Stimulated activated CD4-positive, alpha-beta T cell treated with anti-CD3 and anti-CD28 coated beads, Interleukin-4, amount 100 ng/mL, for 48 hours (primary cell): ENCODE results near the gene FBXO46.
"Not testable (repeated sequence)": the region's sequence is repeated elsewhere in the genome, so short reads cannot be mapped to it uniquely, and the experiment has no call there.

Experiments used
- DNase-seq, 2 donors: peaks; one replicate each; pipeline ENCODE4 v3.0.0-alpha.2; 2020; ENCODE audit warnings: low read depth in 2 of 2

The FBXO46 gene

DNA sequence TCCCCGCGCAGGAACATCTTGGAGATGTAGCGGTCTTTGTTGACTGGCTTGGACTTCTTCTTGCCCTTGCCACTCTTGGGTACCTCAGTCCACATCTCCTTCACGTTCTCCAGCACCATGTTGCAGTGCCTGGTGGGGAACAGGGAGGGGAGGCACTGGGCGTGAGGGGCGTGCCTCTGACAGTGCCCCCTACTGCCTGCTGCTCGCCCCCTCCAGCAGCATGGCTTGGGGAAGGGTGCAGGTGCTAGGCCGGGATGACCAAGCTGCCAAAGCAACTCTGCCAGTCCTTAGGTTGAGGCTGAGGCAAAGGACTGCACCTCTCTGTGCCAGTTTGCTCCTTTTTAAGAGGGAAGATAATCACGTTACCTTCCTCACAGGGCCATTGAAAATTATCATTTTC lies 43.1 kb downstream of the FBXO46 start:
- DNase-seq, result no peak

DNA sequence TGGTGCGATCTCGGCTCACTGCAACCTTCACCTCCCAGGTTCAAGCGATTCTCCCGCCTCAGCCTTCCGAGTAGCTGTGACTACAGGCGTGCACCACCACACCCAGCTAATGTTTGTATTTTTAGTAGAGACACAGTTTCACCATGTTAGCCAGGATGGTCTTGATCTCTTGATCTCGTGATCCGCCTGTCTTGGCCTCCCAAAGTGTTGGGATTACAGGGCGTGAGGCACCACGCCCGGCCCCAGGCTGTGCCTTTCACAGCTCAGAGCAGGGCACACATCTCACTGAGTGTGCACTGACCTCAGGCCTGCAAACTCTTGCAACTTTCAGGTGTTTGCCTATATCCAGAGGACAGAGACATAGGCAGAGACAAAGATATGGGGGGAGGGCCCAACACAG lies 45.7 kb downstream of the FBXO46 start:
- DNase-seq, result not testable (repeated sequence)

DNA sequence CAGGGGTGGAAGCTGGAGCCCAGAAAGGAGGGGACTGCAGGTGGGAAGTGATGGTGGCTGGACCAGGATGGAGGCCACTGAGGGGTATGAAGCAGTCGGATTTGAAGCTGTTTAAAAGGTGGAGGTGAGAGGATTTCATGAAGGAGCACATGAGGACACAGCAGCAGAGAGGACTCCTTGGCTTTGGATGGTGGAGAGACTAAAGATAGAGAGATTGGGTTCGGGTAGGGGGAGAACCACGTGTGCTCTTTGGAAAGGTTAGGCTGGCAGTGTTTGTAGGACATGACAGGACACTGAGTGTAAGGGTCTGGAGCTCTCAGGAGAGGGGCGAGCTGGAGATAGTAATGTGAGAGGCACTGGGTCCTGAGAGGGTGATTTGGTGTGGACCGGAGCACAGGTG lies 47.8 kb downstream of the FBXO46 start:
- no peak for DNase-seq

DNA sequence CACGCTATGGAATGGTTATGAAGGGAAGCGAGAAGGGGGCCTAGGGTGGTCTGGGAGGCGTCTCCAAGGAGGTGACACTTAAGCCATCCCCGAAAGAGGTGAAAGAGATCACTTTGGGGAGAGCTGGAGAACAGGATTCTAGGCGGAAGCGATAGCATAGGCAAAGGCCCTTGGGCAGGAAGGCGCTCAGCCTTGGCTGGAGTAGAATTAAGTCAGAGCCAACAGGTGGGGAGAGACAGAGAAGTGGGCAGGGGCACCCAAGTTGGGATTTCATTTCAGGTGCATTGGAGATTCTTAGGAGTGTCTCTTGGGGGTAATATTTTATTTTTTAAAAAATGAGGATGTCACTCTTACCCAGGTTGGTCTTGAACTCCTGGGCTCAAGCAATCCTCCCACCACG lies 48.6 kb downstream of the FBXO46 start:
- DNase-seq, result no peak

DNA sequence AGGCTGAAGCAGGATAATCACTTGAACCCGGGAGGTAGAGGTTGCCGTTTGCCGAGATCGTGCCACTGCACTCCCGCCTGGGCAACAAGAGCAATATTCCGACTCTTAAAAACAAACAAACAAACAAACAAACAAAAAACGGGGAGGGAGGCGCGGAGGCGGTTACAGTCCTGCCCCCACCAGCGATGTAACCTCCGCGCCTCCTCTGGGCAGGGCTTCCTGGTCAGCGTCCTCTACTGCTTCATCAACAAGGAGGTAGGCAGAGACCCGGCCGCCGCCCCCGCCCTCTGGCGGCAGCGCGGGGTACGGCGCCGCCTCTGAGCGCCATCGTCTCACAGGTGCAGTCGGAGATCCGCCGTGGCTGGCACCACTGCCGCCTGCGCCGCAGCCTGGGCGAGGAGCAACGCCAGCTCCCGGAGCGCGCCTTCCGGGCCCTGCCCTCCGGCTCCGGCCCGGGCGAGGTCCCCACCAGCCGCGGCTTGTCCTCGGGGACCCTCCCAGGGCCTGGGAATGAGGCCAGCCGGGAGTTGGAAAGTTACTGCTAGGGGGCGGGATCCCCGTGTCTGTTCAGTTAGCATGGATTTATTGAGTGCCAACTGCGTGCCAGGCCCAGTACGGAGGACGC lies 49.2 kb downstream of the FBXO46 start:
- peak; percentile 74 to 76 for DNase-seq

DNA sequence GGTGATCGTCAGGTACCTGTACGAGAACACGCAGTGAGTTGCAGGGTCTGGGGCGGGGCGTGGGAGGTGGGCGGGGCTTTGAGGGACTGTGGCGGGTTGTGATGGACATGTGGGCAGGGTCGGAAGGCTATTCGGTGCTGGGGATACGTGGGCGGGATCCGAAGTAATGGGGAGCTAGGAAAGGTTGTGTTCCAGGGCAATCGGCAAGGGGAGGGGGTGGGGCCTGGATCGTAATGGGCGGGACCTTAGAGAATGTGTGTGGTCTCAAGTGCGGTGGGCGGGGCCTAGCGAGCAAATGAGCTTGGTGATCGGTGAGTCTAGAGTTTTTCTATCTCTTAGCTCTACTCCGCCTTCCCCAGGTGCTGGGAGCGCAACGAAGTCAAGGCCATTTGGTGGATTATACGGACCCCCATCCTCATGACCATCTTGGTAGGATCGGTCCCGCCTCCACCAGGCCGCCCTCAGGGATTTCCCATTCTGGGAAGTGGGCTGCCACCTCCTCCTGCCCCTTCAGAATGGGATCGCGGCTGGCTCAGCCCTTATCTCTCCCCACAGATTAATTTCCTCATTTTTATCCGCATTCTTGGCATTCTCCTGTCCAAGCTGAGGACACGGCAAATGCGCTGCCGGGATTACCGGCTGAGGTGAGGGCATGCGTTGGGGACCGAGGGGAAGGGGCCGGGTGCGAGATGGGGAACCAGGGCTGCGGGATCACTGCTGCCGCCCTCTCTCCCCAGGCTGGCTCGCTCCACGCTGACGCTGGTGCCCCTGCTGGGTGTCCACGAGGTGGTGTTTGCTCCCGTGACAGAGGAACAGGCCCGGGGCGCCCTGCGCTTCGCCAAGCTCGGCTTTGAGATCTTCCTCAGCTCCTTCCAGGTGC lies 53.1 kb downstream of the FBXO46 start:
- peak; percentile 83 to 90 for DNase-seq

DNA sequence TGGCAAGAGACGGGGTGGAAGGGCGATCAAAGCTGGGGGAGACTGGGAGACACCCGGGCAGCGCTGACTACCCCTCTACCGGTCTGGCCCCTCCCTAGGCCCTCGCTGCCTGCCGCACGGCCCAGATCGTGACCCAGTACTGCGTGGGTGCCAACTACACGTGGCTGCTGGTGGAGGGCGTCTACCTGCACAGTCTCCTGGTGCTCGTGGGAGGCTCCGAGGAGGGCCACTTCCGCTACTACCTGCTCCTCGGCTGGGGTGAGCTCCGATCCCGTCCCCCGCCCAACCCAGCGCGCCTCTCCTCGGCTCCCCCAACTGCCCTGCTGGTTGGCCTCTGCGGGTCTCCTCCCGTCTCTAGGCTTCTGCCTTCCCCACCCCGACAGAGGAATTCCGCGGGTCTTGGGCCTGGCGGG lies 53.8 kb downstream of the FBXO46 start:
- peak in 1 of 2 donors; percentile 42 for DNase-seq

DNA sequence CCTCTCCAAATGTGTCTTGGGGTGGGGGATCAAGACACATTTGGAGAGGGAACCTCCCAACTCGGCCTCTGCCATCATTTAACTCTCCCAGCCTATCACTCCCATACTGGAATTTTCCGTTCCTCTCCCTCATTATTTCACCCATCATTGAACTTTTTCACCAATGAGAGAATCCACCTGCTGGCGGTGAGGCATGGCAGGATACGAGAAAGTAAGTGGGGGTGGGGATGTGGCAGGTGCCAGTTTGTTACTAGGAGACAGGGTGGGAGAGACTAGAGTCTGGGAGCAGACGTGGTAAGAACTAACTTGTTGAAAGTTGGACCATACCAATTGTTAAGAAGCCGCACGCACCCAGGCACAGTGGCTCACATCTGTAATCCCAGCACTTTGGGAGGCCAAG lies 55.8 kb downstream of the FBXO46 start:
- no peak for DNase-seq

DNA sequence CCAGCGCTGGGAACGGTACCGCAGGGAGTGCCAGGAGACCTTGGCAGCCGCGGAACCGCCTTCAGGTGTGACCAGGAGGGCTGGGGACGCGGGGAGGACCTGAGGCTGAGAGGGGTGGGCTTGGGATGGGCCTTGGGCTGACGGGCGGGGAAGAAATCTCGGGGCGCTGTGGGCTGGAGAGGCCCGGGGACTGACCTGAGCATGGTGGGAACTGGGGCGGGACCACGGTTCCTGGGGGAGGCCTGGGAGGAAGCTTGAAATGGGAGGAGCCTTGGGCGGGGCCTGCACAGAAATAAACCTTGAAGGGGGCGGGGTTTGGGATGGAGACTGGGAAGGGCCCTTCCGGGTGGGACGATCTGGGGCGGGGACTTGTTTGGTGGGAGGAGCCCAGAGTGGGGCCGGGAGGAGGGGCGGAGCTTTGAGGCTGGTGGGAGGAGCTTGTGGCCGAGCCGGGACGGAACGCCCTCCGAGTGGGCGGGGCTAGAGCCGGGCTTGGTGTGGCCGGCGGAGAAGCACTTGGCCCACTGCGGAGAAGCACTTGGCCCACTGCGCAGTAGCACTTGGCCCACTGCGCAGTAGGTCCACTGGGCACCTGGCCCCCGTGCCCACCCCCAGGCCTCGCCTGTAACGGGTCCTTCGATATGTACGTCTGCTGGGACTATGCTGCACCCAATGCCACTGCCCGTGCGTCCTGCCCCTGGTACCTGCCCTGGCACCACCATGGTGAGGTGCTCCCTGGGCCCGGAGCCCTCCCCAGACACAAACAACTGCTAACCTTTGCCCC lies 59.8 kb downstream of the FBXO46 start:
- DNase-seq, result peak; percentile 60 to 81

DNA sequence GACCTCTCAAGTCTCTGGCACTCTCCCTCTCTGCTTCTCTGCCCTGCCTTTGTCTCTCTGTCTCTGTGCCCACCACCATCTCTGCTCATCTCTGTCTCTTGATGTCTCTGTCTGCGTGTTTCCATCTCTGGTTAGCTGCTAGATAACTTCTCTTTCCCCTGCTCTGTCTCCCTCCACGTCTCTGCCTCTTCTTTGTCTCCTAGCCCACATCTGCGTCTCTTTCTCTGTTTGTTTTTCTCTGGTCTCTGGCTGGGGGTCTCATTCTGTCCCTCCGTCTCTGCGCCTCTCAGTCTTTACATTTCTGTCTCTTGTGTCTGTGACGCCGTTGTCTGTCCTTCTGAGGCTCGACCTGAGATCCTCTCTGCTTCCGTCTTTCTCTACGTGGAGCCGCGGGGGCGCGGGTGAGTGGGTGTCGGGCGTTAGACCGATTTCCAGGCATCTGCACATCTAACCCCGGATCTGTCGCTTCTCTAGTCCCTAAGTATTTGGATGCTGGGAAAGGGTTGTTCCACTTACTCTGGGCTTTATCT lies 62.3 kb downstream of the FBXO46 start:
- DNase-seq, result peak in 1 of 2 donors; percentile 17

DNA sequence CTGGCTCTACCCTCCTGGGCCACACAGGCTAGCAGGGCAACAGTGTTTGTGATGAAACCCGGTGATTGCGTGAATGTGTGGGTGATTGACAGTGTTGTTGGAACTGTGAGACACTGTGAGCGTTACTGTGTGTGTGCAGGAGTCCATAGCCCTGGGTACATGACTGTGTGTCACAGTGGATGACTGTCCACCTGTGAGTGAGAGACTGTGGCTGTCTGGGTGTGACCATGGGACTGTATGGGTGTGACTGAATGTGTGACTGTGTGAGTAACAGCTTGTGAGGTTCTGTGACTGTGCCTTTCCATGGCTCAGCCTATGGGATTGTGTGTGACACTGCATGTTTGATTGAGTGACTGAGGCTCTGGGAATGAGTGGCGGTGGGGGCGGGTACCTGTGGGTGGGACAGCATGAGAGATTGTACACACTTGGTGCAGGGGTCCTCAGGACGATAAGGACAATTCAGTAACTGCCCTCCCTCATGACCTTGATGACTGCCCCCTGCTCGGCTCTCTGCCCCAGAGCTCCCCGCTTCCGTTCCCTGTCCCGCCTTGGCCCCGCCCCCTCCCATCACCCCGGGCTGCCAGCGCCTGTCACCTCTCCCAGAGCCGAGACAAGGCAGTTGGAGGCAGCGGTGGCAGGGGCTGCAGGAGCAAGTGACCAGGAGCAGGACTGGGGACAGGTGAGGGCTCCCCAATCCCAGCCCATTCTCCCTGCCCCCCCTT lies 62.9 kb downstream of the FBXO46 start, which contains the start of gene GIPR:
TSS of gene GIPR (plus strand) at position 602 of the 722 bp plus-strand sequence. CDS start 1,300 bp downstream, outside the sequence.
- DNase-seq, result peak; percentile 66 to 74

DNA sequence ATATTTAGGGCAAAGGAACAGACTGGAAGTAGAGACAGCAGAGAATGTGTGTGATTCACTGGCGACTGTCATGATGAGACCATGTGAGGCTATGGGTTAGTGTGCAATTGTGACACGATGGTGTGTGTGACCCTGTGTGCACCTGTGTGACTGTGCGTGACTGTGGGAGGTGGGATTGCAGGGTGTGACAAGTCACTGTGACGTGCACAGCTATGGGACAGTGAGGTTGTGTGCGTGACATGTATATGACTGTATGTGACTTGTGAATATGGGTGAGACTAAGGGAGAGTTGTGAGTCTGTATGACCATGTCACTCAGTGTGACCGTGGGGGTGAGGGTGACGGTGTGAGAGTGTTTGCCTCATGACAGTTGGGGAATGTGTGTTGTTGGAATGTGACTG lies 66.1 kb downstream of the FBXO46 start:
- no peak for DNase-seq

DNA sequence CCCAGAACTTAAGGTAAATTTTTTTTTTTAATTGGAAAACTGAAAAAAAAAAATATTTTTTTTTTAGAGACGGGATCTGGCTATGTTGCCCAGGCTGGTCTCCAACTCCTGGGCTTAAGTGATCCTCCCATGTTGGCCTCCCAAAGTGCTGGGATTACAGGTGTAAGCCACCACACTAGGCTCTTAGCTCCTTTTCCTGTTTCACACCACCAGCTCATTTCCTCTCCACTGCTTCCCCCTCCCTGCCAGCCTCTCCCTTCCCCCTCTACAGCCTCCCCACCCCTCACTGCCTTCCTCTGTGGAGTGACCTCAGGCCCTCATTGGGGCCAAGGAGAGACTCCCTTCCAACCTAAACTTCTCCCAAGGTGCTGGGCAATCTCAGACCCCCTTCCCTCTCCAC lies 66.9 kb downstream of the FBXO46 start:
- DNase-seq, result no peak

DNA sequence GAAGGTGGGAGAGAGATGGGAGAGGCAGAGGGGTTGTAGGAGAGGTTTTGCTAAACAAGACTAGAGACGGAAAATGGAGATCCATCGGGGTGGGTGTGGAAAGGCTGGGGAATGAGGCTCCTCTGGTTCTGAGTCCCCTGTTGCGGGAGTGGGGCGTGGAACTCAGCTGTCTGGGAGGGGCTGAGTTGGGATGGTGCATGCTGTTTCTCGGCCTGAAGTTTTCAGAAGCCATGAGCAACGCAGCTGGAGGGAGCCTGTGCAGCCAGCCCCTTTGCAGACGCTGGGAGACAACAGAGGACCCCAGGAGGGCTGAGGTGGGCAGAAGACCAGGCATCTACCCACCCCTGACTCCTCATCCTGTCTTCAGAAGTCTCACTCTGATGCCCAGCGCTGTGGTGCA lies 70.1 kb downstream of the FBXO46 start:
- DNase-seq, result no peak
